AG10803 (cell line): ENCODE measurements around the gene SEMA4D.
A peak's percentile ranks its signal among the peaks of the same experiment; 100 is the strongest.

ENCODE experiments used
- DNase-seq: peaks from one replicate; pipeline ENCODE4 v3.0.0; 2010; ENCODE audit warnings: low read depth
- H3K4me3 ChIP-seq: 2 replicates; pipeline ENCODE4 v1.5.1; 2011; ENCODE audit warnings: mild to moderate bottlenecking, low read length, control low read depth
- TF ChIP-seq, protein P1 (sequence below): conservative IDR thresholded peaks from 2 replicates; pipeline ENCODE4 v1.5.1; 2011; ENCODE audit warnings: mild to moderate bottlenecking, low read length, control low read depth, inconsistent platforms

SEMA4D gene

DNA sequence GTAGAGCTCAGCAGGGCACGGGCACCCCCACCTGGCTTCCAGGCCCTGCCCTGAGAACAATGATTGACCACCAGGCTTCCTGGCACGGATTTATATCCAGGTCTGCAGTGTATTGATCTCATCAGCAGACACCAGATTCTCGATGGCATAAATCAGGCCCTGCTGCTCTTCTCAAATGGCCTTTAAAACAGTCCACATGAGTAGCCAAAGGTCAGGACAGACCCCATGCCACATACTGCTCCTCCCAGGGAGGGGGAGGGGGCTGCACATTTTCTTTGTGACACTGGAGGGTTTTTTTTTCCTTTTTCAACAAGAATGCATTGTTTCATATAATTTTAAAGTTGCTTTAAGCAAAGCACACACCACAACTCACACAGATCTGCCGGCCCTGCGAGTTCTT lies 85.4 kb downstream of the SEMA4D start:
- H3K4me3 ChIP-seq, result no peak overlapping the region
- TF ChIP-seq, protein P1, sequence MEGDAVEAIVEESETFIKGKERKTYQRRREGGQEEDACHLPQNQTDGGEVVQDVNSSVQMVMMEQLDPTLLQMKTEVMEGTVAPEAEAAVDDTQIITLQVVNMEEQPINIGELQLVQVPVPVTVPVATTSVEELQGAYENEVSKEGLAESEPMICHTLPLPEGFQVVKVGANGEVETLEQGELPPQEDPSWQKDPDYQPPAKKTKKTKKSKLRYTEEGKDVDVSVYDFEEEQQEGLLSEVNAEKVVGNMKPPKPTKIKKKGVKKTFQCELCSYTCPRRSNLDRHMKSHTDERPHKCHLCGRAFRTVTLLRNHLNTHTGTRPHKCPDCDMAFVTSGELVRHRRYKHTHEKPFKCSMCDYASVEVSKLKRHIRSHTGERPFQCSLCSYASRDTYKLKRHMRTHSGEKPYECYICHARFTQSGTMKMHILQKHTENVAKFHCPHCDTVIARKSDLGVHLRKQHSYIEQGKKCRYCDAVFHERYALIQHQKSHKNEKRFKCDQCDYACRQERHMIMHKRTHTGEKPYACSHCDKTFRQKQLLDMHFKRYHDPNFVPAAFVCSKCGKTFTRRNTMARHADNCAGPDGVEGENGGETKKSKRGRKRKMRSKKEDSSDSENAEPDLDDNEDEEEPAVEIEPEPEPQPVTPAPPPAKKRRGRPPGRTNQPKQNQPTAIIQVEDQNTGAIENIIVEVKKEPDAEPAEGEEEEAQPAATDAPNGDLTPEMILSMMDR, result no peak
- DNase-seq, result no peak

DNA sequence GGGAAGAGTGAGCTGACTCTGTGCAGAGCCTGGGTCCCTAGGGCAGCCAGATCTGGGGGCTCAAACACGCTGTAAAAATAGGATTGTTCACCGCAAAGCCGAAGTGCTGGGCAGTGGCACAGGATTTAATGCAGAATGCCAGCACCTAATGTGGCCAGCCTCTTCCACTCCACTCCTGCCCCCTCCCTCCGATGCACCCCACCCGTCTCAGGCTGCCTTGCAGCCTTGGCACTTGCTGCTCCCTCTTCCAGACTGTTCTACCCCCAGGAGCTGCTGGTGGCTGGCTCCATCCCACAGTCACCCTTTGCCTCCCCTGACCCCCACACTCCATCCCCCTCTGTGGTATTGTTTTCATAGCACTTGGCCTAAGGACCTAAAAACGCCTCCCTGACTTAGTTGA lies 86.2 kb downstream of the SEMA4D start:
- no peak overlapping the region for H3K4me3 ChIP-seq
- TF ChIP-seq, protein P1, result no peak
- DNase-seq, result no peak

DNA sequence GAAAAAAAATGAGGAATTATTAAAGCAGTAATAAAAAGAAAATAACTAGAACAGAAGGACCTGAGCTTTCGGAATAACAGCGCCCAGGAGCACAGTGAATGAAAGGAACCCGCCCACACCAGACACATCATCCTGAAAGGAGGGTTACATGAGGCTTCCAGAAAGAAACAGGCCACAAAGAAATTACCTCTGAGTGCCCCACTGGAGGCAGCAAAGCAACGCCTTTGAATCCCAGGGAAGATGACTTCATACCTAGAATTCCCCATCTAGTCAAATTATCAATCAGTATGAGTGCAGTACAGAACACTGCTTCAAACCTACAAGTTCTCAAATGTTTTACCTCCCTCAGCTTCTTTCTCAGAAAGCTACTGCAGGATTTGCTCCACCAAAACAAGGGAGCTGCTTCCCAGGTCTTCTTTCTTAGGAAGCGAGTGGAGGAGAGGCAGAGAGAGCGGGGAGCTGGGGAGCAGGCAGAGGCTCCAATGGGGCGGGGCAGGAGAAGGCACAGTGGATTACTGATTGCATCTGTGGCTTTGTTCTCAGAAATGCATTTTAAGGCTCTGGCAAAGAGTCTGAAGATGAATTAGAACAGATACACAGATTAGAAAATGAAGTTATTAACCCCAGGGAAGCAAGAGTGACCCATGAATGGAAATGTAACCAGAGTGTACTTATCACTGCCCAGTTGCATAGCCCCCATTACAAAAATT lies 87.1 kb downstream of the SEMA4D start:
- no peak overlapping the region for H3K4me3 ChIP-seq
- DNase-seq, result no peak
- TF ChIP-seq, protein P1, result 0 out of 2 replicates have a peak, but pooled peaks have one; percentile 7

DNA sequence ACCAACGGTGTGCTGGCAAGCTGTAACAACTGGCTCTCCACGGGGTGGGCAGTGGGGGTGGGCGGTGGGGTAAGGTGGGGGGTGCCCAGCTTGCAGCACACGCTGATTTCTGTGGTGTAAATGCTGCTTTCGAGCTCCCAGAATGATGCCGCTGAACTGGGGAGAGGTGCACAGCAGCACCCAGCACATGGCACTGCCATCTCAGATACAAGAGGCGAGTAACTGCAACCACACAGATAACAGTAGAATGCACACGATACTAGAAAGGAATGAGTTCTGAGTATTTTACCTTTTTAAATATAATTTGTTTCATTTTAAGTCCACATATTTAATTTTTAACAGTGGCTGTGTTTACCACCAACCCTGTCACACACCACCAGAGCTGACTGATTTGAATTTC lies 87.9 kb downstream of the SEMA4D start:
- DNase-seq, result no peak
- H3K4me3 ChIP-seq, result no peak overlapping the region
- TF ChIP-seq, protein P1, result no peak

- DNase-seq, result no peak
- H3K4me3 ChIP-seq, result no peak overlapping the region
- TF ChIP-seq, protein P1, result no peak
Observed at GRCh38 chr9:89409466-89409865, 88.4 kb downstream of the SEMA4D start.

DNA sequence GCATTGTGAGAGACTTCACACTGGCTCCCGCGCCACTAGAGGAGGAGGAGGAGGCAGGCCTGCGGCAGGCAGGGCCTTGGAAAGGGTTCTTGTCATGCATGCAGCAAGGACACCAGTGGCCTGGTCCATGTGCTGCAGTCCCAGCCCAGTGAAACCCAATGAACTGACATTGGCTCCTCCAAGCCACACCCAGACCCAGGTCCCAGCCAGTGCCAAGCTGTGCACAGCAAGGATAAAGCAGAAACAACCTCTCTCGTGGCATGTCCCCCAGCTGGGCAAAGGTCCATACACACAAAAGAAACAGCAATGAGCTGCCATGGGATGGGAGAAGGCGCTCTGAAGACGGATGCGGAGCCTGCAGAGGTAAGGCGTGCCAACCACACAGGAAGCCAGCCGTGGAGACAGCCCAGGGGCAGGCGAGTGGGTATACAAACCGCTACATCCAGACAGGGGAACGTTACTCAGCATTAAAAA lies 89.2 kb downstream of the SEMA4D start:
- no peak for DNase-seq
- H3K4me3 ChIP-seq, result no peak overlapping the region
- TF ChIP-seq, protein P1, result no peak

DNA sequence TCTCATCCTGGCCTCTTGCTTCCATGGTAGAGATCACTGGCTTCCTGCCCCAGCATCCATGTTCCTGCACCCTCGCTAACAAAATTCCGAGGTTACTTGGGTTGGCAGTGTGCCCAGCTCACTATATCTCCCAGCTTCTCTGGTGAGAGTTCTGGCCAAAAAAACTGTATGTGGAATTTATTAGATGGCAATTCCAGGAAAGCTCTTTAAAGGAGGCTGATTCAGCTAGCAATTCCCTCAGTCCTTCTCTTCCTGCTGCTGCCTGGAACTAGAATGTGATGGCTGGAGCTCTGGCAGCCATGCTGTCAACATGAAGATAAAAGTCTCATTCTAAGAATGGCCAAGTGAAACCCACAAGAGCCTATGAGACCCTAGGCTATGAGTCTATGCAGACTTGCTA lies 90.8 kb downstream of the SEMA4D start:
- DNase-seq, result no peak
- TF ChIP-seq, protein P1, result no peak
- no peak overlapping the region for H3K4me3 ChIP-seq
